ENCODE data around the gene ITGA4.

Gene ITGA4

GRCh38 chr2:181517685-181518301 lies 60.6 kb downstream of the ITGA4 start:
- DNase-seq = no peak

GRCh38 chr2:181520253-181520652 lies 63.1 kb downstream of the ITGA4 start:
- DNase-seq = no peak

- DNase-seq = no peak
Observed at GRCh38 chr2:181523756-181524155, 66.6 kb downstream of the ITGA4 start.

- no peak for DNase-seq
Observed at GRCh38 chr2:181526014-181526413, 68.8 kb downstream of the ITGA4 start.

GRCh38 chr2:181527058-181527457 lies 69.9 kb downstream of the ITGA4 start:
- DNase-seq = no peak

GRCh38 chr2:181528441-181528840 lies 71.3 kb downstream of the ITGA4 start:
- DNase-seq = no peak

- DNase-seq = no peak
Observed at GRCh38 chr2:181536730-181537129, 79.5 kb downstream of the ITGA4 start.

- no peak for DNase-seq
Observed at GRCh38 chr2:181540421-181540820, 83.2 kb downstream of the ITGA4 start.

GRCh38 chr2:181542170-181542569 lies 85.0 kb downstream of the ITGA4 start:
- no peak for DNase-seq

- no peak for DNase-seq
Observed at GRCh38 chr2:181546086-181546485, 88.9 kb downstream of the ITGA4 start.

- DNase-seq = no peak
Observed at GRCh38 chr2:181552808-181553207, 95.6 kb downstream of the ITGA4 start.

- DNase-seq = no peak
Observed at GRCh38 chr2:181553244-181553643, 96.1 kb downstream of the ITGA4 start.

GRCh38 chr2:181554061-181554830 lies 97.1 kb downstream of the ITGA4 start:
- DNase-seq = no peak

- no peak for DNase-seq
Observed at GRCh38 chr2:181558371-181558770, 101.2 kb downstream of the ITGA4 start.

GRCh38 chr2:181563101-181563692 lies 106.0 kb downstream of the ITGA4 start:
- DNase-seq = no peak

GRCh38 chr2:181566334-181567032 lies 109.3 kb downstream of the ITGA4 start:
- no peak for DNase-seq

- DNase-seq = no peak
Observed at GRCh38 chr2:181570059-181570458, 112.9 kb downstream of the ITGA4 start.

GRCh38 chr2:181570833-181571661 lies 113.9 kb downstream of the ITGA4 start:
- DNase-seq = no peak

GRCh38 chr2:181573140-181573736 lies 116.1 kb downstream of the ITGA4 start:
- DNase-seq = no peak

- DNase-seq = no peak
Observed at GRCh38 chr2:181574321-181574720, 117.1 kb downstream of the ITGA4 start.

- DNase-seq = no peak
Observed at GRCh38 chr2:181575024-181575649, 118.0 kb downstream of the ITGA4 start.

GRCh38 chr2:181575650-181576025 lies 118.5 kb downstream of the ITGA4 start:
- DNase-seq = no peak
